Stomach smooth muscle (tissue), 2 donors: ENCODE measurements around the gene ATP2A1.

Experiments
- H3K27ac ChIP-seq: one replicate; pipeline ENCODE4 v1.7.0; 2013; ENCODE audit warnings: mild to moderate bottlenecking, low read length, inconsistent platforms
- H3K27me3 ChIP-seq, 2 donors: one replicate each; pipeline ENCODE4 v1.7.0; 2013; ENCODE audit warnings: low read length in 2 of 2; ENCODE audit not compliant: insufficient read depth in 2 of 2, control insufficient read depth in 1 of 2
- H3K36me3 ChIP-seq, 2 donors: one replicate each; pipeline ENCODE4 v1.7.0; 2013; ENCODE audit warnings: low read length in 2 of 2; ENCODE audit not compliant: control insufficient read depth in 2 of 2, insufficient read depth in 2 of 2
- H3K4me1 ChIP-seq: one replicate; pipeline ENCODE4 v1.7.0; 2013; ENCODE audit warnings: low read length; ENCODE audit not compliant: control insufficient read depth, insufficient read depth
- H3K4me3 ChIP-seq, 2 donors: one replicate each; pipeline ENCODE4 v1.7.0; 2013; ENCODE audit warnings: low read length in 2 of 2
- H3K9ac ChIP-seq, 2 donors: one replicate each; pipeline ENCODE4 v1.7.0; 2013; ENCODE audit warnings: low read length in 2 of 2, mild to moderate bottlenecking in 1 of 2
- H3K9me3 ChIP-seq, 2 donors: one replicate each; pipeline ENCODE4 v1.7.0; 2013; ENCODE audit warnings: low read length in 2 of 2; ENCODE audit not compliant: control insufficient read depth in 2 of 2
- donor health status: healthy.
- donor health status: Pancreatic carcinoma.

Gene ATP2A1

DNA sequence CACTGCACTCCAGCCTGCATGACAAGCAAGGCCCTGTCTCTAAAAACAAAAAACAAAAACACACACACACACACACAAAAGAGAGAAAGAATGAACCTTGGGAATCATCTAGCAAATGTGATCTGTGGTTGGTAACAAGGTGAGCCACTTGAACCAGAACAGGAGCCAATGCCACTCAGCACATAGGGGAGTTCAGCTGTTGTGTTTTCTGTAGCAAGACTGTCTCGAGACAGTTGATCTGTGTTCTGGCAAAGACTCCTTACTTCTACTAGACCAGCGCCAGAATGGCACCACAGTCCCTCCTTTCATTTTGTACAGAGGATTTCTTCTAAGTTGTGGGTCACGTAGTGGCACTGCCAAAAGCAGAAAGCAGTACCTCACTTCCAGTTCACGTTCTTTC is 20.7 kb downstream of the ATP2A1 start:
- H3K4me3 ChIP-seq: no peak overlapping the region
- H3K27me3 ChIP-seq: no peaks in the 10 kb centered on the region
- H3K9ac ChIP-seq: no peak overlapping the region
- H3K9me3 ChIP-seq: no peaks in the 10 kb centered on the region
- H3K36me3 ChIP-seq: no peaks in the 10 kb centered on the region
- no peak overlapping the region for H3K27ac ChIP-seq
- no peaks in the 10 kb centered on the region for H3K4me1 ChIP-seq

DNA sequence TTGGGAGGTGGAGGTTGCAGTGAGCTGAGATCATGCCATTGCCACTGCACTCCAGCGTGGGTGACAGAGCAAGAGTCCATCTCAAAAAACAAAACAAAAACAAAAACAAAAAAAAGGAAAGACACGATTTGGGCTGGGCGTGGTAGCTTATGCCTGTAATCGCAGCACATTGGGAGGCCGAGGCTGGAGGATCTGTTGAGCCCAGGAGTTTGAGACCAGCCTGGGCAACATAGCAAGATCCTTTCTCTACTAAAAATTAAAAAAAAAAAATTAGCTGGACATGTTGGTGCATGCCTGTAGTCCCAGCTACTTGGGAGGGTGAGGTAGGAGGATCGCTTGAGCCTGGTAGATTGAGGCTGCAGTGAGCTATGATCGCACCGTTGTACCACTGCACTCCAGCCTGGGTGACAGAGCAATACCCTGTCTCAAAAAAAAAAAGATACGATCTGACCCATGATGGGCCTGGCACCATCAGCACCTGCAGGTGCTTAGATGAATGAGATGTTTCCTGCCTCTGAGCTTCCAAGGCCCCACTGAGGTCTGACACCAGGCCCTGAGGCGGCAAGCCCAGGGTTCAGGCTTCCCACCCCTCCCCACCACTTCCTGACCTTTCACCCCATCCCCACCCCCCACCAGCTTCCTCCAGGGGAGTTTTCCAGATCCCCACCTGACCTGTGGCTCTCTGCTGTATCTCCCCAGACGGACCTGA is 21.7 kb downstream of the ATP2A1 start:
- H3K4me1 ChIP-seq: no peaks in the 10 kb centered on the region
- H3K36me3 ChIP-seq: peaks cover 0 to 3% of the 10 kb centered on the region in 2 donors
- no peak overlapping the region for H3K27ac ChIP-seq
- no peaks in the 10 kb centered on the region for H3K9me3 ChIP-seq
- H3K27me3 ChIP-seq: no peaks in the 10 kb centered on the region
- H3K4me3 ChIP-seq: no peak overlapping the region
- H3K9ac ChIP-seq: no peak overlapping the region

DNA sequence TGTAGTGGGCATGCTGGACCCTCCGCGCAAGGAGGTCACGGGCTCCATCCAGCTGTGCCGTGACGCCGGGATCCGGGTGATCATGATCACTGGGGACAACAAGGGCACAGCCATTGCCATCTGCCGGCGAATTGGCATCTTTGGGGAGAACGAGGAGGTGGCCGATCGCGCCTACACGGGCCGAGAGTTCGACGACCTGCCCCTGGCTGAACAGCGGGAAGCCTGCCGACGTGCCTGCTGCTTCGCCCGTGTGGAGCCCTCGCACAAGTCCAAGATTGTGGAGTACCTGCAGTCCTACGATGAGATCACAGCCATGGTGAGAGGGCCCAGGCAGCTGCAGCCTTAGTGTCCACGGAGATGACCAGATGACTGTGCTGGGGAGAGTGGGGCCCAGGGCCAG is 22.3 kb downstream of the ATP2A1 start:
- H3K4me3 ChIP-seq: no peak overlapping the region
- H3K4me1 ChIP-seq: no peaks in the 10 kb centered on the region
- H3K36me3 ChIP-seq: peaks cover 0 to 4% of the 10 kb centered on the region in 2 donors
- H3K27ac ChIP-seq: no peak overlapping the region
- H3K9me3 ChIP-seq: no peaks in the 10 kb centered on the region
- no peaks in the 10 kb centered on the region for H3K27me3 ChIP-seq
- no peak overlapping the region for H3K9ac ChIP-seq

DNA sequence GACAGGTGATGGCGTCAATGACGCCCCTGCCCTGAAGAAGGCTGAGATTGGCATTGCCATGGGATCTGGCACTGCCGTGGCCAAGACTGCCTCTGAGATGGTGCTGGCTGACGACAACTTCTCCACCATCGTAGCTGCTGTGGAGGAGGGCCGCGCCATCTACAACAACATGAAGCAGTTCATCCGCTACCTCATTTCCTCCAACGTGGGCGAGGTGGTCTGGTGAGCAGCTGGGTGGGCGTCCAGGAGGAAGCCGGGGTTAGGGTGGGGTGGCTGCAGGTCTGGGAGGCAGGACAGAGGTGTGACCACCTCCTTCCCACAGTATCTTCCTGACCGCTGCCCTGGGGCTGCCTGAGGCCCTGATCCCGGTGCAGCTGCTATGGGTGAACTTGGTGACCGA is 23.6 kb downstream of the ATP2A1 start:
- H3K27me3 ChIP-seq: no peaks in the 10 kb centered on the region
- H3K36me3 ChIP-seq: peaks cover 0 to 4% of the 10 kb centered on the region in 2 donors
- no peak overlapping the region for H3K9ac ChIP-seq
- H3K9me3 ChIP-seq: no peaks in the 10 kb centered on the region
- no peaks in the 10 kb centered on the region for H3K4me1 ChIP-seq
- H3K27ac ChIP-seq: no peak overlapping the region
- no peak overlapping the region for H3K4me3 ChIP-seq

DNA sequence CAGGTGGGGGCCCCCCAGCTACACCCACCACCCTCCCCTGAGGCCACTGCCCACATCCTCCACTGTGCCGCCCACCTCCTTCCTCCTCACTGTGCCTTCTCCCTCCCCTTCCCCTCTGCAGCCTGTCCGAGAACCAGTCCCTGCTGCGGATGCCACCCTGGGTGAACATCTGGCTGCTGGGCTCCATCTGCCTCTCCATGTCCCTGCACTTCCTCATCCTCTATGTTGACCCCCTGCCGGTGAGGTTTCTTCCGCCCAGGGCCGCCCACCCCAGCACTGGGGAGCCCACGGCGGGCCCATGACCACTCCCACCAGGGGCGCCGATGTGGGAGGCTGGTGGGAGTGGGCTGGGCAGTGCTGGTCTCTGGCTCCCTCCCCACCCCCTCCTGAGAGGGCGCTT is 24.6 kb downstream of the ATP2A1 start:
- Histone ChIP-seq H3K36me3 (peaks cover 0 to 4% of the 10 kb centered on the region in 2 donors), H3K27me3 (no peaks in the 10 kb centered on the region), H3K4me1 (no peaks in the 10 kb centered on the region), H3K4me3 (no peak overlapping the region), H3K27ac (no peak overlapping the region), H3K9me3 (no peaks in the 10 kb centered on the region), H3K9ac (no peak overlapping the region)

DNA sequence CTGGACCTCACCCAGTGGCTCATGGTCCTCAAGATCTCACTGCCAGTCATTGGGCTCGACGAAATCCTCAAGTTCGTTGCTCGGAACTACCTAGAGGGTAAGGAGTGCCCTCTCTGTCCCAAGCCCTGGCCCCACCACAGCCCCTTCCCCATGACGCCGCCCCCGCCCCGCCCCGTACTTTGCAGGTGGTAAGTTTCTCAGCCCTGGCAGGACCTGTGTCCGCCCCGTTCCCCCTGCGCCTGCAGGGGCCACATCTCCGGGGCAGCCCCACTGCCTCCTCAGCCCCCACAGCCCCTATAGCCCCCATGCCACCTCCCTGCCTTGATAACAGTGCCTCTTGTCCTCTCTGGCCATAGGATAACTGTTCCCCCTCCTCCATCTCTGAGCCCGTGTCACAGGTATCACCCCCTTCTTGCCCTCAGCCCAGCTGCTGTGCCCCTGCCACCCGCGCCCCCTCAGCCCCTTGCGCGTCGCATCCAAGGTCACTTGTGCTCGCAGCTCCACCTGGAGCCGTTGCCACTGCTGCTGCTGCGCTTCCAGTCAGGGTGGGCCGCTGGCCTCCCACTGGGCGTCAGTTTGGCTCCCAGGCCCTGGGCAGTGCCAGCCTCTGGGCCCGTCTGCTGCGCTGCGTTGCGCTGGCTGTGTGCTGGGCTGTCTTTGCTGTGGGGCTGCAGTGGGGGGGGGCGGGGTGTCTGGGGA is 25.2 kb downstream of the ATP2A1 start:
- no peak overlapping the region for H3K9ac ChIP-seq
- H3K27ac ChIP-seq: no peak overlapping the region
- H3K36me3 ChIP-seq: peaks cover 4 to 8% of the 10 kb centered on the region in 2 donors
- no peaks in the 10 kb centered on the region for H3K27me3 ChIP-seq
- H3K4me1 ChIP-seq: no peaks in the 10 kb centered on the region
- no peaks in the 10 kb centered on the region for H3K9me3 ChIP-seq
- H3K4me3 ChIP-seq: no peak overlapping the region

DNA sequence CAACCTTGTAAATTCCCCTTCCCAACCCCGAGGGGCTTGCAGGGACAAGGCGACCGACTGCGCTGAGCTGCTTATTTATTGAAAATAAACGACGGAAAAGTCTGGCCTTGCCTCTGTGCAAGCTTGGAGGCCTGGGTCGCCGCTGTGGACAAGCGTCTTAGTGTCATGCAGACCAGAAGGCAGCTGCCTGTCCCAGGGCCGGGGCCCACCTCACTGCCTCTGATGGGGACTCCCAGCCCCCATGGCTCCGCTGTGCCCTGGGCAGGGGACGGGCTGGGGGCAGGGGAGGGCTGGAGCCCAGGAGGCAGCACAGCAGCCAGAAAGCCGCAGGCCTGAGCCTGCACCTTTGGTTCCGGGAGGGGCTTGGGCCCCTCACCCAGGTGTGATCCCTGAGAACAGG is 26.1 kb downstream of the ATP2A1 start:
- Histone ChIP-seq H3K9me3 (no peaks in the 10 kb centered on the region), H3K36me3 (peaks cover 6 to 8% of the 10 kb centered on the region in 2 donors), H3K27me3 (no peaks in the 10 kb centered on the region)

DNA sequence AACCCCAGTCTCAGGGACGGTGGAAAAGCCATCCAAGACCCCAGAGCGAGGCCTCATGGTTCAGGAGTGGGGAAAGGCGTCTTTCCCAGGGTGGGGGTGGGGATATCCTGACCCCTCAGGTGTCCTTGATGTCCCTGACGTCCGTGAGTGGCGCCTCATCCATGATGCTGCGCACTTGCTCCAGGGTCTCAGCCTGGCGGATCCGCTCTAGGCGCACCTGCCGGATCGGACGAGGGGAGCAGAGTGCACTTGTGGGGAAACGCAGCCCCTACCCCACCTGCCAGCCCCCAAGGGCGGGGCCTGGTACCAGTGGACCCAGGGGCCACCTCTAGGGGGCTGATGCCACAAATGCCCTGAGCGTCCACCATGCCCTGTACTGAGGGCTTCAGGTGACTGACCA is 26.5 kb downstream of the ATP2A1 start:
- Histone ChIP-seq H3K9me3 (no peaks in the 10 kb centered on the region), H3K4me3 (no peak overlapping the region), H3K4me1 (no peaks in the 10 kb centered on the region), H3K27me3 (no peaks in the 10 kb centered on the region), H3K27ac (no peak overlapping the region), H3K36me3 (peaks cover 6 to 8% of the 10 kb centered on the region in 2 donors), H3K9ac (no peak overlapping the region)

More for the DNA sequence above, 26.1 kb downstream of the ATP2A1 start:
- H3K9ac ChIP-seq: no peak overlapping the region
- H3K27ac ChIP-seq: no peak overlapping the region
- no peaks in the 10 kb centered on the region for H3K4me1 ChIP-seq
- H3K4me3 ChIP-seq: no peak overlapping the region

DNA sequence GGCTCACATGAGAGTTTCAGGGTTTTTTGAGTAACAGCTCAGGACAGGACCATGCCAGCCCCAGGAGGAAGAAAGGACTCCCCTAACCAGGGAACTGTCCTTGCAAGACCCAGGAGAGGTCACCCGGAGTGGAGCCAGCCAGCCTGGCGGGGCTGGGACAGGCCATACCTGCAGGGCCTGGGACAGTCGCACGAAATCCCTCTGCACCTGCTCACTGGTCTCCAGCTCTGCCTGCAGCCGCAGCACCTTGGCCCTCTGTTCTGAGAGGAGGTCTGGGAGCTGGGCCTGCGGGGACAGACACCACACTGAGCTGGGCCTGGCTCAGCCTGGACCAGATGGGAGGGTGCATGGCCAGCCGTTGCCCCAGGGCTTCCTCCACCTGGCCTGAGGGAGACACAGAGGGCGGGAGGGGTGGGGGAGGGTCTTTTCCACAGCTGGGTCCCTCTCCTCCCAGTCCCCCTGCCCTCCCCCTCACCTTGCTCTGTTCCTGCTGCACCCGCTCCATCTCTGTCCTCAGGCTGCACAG is 27.0 kb downstream of the ATP2A1 start:
- Histone ChIP-seq H3K9ac (no peak overlapping the region), H3K27me3 (no peaks in the 10 kb centered on the region), H3K9me3 (no peaks in the 10 kb centered on the region), H3K4me1 (no peaks in the 10 kb centered on the region), H3K27ac (no peak overlapping the region), H3K4me3 (no peak overlapping the region), H3K36me3 (peaks cover 6 to 8% of the 10 kb centered on the region in 2 donors)

DNA sequence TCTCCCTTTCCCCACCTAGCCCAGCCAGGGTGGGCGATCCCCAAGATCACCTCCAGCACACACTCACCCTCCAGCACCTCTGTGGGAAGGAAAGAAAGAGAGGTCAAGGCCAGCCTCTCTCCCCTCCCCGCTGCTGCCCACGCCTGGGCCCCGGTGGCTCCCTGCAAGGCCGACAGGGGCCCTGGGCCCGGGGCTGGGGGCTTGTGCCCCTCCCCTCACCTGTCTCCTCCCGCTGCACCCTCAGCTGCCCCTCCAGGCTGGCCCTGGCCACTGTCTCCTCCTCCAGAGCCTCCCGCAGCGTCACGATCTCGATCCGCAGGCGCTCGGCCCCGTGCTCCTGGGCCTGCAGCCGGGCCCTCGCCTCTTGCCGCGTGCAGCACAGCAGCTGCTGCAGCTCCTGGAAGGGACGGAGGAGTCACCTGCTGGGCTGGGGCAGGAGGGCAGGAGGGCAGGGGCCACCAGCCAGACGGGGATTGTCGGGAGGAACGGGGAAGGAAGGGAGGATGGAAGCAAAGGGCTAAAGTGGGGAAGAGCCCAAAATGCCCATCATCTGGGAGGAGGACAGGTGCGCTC is 27.6 kb downstream of the ATP2A1 start:
- peaks cover 6 to 8% of the 10 kb centered on the region in 2 donors for H3K36me3 ChIP-seq
- no peak overlapping the region for H3K27ac ChIP-seq
- H3K4me1 ChIP-seq: no peaks in the 10 kb centered on the region

More for the DNA sequence above, 27.6 kb downstream of the ATP2A1 start:
- no peak overlapping the region for H3K9ac ChIP-seq
- no peak overlapping the region for H3K4me3 ChIP-seq
- H3K9me3 ChIP-seq: no peaks in the 10 kb centered on the region
- H3K27me3 ChIP-seq: no peaks in the 10 kb centered on the region
